HG02870 (cell line): ENCODE data around the gene CYBA.
A peak's percentile ranks its signal among the peaks of the same experiment; 100 is the strongest.
"Not testable (repeated sequence)": the region's sequence is repeated elsewhere in the genome, so short reads cannot be mapped to it uniquely, and the experiment has no call there.

Source experiments
- ATAC-seq: cut with Tn5 transposase; IDR thresholded peaks from one replicate; pipeline ENCODE4 v1.9.1; 2021; ENCODE audit warnings: mild to moderate bottlenecking, moderate library complexity; ENCODE audit not compliant: unreplicated experiment

CYBA gene

DNA sequence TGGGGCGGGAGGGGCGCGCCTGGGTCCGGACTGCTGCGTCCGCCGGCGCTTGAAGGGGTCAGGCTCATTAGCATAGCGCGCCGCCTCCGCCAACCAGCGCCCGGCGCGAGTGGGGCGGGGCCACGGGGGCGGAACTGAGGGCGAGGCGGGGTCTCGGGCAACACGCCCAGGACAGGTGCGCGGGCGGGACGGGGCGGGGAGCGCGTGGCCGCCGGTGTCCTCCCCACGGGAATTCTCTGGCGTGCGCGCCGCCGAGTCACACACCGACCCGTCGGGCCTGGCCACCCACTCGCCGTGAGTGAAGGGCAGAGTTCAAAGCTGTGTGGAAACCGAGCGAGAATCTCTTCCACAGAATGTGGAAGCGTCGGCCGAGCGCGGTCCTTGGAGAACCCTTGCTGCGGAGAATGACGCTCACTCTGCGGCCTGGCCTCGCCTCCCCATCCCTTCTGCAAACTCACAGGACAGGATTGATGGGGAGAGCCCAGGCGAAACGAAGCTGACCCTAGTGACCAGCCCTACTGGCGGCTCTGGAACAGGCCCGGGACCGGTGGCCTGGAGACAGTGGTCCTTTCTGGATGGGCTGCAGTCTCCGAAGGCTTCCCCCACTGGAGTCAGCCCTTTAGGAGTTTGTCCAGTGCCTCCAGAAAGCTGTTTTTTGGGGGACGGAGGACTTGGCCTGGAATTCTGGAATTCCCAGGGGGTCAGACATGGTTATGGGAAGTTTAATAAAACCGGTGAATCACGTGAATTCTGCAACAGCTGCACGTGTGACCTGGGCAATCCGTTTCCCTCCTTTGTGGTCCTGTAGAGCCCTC, 35.8 kb upstream of the CYBA start, which contains the start of gene SNAI3:
Gene SNAI3 (minus strand): TSS at position 69 of the 815 bp plus-strand sequence. CDS start 101 bp downstream, outside the sequence.
- peak; percentile 61 for ATAC-seq

DNA sequence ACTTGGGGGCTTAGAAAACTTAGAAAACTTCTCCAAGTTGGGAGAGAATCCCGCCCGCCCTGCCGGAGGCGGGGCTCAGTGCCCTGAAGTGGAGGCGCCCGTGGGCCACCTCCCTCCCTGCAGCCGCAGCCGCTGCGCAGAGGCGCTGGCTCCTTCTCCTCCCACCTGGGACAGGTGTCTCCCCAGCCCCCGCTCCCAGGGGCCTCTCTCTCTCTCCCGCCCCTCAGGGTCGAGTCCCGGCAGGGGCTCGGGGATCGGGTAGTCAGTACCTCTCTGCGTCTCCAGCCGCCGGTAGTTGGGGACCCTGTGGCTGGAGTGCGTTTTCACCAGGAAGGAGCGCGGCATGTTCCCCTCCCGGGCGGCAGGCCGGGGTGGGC, 35.2 kb upstream of the CYBA start:
- ATAC-seq: peak; percentile 4

DNA sequence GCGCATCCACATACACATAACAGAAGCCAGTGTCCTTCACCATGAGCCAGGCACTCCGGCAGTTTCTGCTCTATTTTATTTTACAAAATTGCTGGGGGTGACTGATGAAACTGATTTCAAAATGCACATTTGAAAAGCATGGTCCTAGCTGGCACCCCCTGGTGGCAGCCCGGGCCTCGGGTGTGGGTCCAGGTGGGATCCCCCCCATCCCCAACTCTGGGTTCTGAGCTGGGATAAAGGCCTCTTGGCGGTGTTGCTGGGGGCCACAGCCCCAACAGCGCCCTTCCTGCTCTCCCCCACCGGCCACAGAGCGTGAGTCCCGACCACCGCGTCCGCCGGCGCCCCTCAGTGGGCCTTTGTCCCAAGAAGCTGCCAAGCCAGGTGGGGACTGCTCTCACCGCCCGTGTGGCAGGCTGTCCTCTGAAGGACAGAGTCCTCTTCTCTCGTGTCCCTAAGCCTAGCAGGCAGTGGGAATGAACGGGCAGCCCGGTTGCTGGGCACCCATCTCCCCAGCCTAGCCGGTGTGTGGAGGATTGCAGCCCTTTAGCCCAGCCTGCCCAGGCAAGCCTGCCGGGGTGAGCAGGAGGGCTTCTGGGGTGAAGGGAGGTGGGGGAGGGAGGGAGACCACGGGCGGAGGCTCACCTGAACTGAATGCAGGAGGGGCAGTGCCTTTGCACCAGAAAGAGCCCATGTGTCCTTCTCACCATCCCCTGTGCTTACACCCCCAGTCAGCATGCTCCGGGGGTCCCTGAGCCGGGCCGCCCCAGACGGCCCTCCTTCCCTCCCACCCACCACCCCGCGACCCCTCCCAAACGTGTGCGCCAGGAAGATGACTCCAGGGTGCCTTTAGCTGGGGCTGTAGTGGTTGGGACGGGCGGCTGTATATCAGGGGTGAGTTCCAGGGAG, 34.6 kb upstream of the CYBA start:
- ATAC-seq: no peak

DNA sequence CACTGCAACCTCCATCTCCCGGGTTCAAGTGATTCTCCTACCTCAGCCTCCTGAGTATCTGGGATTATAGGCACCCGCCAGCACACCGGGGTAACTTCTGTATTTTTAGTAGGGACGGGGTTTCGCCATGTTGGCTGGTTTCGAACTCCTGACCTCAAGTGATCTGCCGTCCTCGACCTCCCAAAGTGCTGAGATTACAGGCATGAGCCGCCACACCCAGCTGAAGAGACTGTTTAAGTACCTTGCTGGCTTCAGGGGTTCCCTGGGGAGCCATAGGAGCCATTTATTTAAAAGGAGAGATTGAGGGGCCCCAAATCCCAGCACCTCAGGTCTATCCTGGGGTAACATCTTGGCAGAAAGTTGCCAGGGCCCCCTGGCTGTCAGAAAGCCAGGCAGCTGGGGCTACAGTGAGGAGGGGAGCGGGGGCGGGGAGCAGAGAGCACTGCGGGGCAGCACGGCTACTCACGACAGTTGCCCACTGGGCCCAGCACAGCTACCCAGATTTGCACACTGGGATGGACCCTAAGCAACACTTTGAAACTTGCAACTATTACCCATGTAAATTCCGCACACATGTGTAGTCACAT, 33.8 kb upstream of the CYBA start:
- ATAC-seq: no peak

DNA sequence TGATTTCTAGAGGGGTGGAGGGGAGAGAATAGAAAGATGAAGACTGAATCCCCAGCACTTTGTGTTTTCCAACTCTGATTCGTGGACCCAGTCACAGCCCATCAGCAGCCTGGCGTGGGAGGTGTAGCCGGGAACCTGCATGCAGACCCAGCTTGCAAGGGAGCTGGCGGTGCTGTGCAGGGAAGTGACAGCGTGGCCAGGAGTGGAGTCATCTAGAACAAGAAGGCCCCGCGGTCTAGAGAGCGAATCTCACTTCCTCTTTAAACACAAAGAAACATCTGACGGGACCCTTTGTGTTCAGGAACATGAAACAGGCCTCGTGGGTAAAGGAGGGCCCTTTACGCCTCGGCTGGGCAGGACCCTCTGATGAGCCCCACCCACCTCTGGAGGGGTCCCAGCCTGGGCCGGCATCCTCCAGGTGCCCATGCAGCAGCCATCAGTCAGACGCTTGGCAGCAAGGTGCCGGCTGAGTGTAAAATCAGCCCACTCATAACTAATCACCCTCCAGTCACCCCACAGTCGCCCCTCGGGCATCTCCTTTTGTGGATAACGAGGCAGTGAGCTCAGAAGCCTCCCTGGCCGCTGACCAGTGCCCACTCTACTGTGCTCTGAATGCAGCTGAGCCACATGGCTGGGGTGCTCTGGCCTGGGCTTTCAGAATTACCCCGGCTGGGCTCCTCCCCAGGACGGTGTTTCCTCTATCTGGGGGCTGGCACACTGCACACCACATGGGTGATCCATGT, 31.0 kb upstream of the CYBA start:
- peak; percentile 59 for ATAC-seq

DNA sequence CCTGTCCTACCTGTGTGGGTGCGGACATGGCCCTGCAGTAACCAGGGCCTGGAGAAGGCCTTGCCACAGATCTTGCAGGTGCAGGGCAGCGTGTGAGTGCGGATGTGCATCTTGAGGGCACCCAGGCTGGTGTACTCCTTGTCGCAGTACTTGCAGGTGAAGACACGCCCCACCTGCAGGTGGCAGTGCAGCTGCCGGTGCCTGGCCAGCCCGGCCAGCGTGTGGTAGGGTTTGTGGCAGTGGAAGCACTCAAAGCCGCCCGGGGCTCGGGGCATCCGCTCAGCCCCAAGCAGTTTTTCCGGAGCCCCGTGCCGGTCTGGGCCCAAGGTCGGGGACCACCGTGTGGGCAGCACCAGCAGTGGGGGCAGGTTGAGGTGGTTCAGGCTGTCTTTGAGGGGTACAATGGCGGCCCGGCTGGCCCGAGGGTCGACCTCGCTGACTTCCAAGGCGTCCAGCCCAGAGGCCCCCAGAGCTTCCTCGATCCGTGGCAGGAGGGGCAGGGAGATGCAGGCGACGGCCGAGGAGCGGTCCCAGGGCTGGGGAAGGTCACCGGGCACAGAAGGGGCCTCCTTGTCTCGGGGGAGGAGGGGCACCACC, 30.3 kb upstream of the CYBA start:
- no peak for ATAC-seq

DNA sequence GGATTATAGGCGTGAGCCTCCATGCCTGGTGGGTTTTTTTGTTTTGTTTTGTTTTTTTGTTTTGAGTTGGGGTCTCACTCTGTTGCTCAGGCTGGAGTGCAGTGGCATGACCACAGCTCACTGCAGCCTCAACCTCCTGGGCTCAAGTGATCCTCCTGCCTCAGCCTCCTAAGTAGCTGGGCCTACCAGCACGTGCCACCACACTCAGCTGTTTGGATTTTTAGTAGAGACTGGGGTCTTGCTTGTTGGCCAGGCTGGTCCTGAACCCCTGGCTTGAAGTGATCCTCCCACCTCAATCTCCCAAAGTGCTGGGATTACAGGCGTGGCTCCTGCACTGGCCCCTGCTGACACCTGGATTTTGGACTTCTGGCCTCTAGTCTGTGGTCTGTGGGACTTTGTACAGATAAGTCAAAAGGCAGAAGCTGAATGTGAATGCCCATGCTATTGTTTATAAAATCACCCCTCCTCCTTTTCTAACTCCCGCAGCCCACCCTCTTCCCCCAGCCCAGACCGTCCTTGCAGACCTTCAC, 29.8 kb upstream of the CYBA start:
- ATAC-seq: no peak

DNA sequence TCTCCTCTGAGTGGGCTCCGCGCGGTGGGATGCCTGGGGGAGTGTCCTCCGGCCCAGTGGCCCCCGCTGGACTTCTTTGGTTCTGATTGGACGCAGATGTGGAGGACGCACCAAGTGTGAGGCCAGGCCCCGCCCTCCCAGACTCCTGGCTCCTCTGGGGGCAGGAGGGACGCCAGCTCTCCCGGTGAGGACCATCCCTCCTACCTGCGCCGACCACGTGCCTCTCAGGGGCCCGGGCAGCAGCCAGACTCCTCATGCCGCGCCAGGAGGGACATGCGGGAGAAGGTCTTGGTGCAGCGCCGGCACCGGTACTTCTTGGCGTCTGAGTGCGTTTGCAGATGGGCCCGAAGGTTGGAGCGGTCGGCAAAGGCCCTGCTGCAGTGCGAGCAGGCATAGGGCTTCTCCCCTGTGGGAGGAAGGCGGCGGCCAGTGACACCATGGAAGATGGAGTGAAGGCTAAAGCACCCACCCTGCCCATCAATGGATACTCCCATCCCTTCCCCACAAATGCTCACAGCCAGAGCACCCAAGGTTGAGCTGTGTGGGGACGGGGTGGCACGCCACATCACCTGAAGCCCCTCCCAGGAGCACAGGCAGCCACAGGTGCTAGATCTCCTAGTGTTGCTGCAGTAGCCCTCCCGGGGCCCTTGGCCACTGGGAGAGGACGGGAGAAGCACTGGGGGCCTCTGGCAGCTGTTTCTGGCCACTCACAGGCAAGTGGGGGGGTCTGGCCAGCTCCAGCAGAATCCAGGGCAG, 27.5 kb upstream of the CYBA start:
- ATAC-seq: no peak

DNA sequence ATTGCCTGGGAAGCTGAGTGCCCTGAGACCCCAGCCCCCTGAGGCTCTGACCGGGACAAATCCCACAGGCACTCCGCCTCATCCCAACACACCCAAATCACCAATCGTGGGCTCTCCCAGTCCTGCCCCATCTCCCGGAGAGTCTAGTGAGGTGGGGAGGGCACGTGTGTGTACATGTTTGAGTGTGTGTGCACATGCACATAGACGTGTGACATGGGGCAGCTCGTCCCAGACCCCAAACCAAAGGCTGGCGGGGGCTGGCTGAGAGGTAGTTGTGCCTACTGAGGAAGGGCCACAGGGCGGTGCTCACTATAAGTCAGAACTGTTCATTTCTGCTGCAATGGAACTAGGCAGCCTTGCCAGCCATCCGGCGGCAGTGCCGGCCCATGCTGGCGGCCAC, 26.9 kb upstream of the CYBA start:
- no peak for ATAC-seq

DNA sequence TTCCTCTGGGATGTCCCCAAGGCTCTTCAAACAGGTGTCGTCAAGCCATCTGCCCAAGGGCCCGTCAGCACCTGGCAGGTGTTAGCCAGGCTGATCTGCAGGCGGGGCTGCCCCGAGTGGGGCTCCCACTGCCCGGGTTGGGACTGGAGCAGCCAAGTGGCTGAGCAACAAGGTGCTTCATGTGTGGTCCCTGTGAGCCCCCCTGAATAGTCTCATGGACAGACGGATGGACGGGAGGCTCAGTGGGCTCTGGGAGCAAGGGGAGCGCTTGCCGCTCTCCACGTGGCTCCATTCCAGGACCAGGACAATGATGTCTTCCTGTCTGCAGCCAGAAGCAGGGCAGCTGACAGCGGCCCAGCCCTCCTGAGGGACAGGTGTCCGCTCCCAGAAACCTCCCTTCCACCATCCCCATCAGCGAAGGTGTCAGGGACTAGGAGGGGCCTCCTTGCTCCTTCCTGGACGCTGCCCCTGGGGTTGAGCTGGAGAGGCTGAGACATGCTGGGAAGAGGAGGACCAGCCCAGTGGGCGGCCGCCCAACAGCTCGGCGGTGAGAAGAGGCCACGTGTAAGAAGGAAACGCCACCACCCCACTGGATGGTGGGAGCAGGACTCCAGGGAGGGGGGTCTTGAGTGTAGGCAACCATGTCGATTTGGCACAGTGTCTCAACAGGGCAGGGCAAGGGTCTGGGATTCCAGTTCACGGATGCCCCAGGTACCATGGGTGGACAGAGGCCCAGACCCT, 25.8 kb upstream of the CYBA start:
- no peak for ATAC-seq

DNA sequence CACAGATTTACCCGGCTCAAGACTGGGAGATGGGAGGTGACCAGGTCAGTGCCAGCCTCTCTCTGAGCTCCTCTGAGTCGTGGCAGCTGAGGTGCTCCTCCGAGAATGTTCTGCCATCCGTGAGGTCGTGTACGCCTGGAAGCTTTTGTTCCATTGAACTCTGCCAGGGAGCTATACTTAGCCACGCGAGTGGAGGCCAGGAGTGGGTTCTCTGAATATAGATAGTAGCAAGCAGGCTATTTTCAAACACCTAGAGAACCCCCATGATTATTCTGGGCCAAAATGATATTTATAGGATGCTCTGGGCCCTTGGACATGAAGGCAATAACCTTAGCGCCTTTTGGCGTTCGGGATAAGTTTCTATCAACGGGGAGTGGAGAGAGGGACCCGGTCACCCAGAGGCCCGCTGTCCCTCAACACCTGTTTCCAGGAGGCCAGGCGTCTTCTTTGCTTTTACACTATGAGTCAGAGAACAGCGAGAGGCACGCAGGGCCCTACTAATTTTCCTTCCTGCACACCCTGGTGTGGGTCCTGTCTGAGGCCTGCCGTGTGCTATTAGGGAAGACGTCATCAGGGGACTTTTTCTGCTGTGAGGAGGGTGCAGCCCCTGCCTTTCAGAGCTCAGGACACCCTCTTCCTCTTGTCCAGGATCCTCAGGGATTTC, 23.0 kb upstream of the CYBA start:
- ATAC-seq: peak; percentile 83

DNA sequence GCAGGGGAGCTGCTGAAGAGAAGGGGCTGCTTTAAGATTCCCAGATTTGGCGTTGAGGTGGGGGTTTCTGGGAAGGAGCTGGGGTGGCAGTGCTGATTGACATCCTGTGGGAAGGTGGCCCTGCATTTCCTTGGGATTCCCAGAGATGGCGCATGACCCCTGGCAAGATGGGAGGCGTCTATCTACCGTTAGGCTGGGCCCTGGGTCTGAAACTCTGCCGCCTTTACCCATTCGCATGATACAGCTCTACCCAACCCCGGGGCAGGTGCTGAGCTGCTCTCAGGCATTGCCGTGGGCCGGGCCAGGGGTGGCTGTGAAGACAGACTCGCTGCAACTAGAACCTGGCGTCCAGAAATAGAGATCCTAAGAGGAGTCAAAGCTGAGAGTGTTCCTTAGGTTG, 21.9 kb upstream of the CYBA start:
- no peak for ATAC-seq

DNA sequence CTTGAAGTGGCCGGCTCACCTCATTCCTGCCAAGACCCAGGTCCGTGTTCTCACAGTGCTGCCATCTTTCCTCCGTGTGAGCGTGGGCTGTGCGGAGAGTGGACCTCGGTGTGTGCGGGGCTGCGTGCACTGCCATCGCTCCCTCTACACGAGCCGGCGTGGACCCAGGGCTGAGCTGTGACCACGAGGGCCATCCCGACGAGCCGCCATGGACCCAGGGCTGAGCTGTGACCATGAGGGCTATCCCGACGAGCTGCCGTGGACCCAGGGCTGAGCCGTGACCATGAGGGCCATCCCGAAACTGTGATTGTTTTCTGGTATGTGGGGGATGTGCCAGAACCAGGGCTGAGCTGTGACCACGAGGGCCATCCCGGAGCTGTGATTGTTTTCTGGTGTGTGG, 21.0 kb upstream of the CYBA start:
- no peak for ATAC-seq

DNA sequence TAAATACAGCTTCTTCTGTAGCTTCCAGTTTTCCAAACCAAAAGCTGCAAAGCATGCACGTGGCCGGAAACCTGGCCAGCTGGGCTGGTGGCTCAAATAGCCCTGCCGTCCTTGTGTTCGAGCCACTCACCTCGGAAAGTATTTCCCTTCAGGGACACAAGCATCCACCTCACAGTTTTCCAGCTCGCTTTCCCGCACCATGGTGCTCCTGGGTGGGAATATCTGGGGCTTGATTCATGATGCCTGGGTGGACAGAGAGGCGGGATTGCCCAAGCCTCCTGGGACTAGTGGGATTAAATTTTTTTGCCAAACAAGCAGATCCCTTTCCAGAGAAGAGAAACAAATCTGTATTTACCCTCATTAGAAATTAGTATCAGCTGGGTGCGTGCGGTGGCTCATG, 19.1 kb upstream of the CYBA start:
- ATAC-seq: no peak

DNA sequence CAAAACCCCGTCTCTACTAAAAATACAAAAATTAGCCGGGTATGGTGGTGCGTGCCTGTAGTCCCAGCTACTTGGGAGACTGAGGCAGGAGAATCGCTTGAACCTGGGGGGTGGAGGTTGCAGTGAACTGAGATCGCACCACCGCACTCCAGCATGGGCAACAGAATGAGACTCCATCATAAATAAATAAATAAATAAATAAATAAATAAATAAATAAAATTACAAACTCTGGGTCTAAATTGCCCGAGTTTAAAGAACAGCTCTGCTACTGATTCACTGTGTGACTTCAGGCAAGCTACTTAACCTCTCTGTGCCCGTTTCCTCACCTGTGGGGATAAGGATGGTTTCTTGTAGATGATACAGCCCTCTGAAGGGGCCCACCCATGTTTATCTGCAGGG, 18.6 kb upstream of the CYBA start:
- not testable (repeated sequence) for ATAC-seq

DNA sequence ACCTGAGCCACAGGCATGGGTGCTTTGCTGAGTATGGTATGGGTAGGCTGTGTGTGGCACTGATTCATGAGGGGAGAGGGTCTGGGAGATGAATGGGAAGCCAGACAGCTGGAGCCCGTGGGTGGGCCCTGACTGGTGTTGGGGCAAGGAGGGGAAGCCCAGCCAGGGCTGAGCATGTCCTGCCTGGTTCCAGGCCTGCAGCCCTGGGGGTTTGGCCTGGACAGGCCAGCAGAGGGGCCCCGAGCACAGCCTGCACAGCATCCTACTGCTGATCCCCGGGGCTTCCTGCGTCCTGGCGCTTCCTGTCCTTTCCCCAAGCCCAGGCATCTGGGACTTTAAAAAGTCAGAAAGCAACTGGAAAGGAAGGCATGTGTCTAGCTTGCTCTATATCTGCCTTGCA, 16.6 kb upstream of the CYBA start:
- ATAC-seq: no peak

DNA sequence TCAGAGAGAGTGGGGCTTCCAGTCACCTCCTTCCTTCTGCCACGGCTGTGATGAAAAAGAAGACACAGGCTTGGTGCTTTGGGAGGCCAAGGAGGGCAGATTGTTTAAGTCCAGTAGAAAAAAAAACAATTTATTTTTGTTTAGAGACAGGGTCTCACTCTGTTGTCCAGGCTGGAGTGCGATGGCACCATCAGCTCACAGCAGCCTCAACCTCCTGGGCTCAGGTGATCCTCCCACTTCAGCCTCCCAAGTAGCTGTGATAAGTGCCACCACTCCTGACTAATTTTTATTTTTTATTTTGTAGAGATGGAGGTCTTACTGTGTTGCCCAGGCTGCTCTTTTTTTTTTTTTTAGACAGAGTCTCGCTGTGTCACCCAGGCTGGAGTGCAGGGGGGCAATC, 14.7 kb upstream of the CYBA start:
- no peak for ATAC-seq

DNA sequence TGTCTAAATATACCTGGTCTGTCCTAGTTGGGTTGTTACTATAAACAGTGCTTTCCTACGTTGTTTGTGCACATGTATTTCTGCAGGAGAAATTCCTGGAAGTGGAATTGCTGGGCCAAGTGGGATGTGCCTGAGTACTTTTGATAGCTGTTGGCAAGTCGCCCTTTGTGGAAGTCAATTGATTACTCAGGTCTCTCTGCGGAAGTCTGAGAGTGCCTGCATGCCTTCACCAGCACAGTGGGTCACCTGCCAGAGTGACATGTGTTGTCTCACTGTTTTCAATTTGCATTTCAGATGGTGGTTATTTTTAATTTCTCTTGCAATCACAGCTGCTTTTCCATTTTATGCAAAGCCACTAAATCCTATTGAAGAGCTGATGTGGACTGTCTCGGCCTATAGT, 14.3 kb upstream of the CYBA start:
- ATAC-seq: no peak
